ENCODE measurements around the gene GPC6.

GPC6 gene

DNA sequence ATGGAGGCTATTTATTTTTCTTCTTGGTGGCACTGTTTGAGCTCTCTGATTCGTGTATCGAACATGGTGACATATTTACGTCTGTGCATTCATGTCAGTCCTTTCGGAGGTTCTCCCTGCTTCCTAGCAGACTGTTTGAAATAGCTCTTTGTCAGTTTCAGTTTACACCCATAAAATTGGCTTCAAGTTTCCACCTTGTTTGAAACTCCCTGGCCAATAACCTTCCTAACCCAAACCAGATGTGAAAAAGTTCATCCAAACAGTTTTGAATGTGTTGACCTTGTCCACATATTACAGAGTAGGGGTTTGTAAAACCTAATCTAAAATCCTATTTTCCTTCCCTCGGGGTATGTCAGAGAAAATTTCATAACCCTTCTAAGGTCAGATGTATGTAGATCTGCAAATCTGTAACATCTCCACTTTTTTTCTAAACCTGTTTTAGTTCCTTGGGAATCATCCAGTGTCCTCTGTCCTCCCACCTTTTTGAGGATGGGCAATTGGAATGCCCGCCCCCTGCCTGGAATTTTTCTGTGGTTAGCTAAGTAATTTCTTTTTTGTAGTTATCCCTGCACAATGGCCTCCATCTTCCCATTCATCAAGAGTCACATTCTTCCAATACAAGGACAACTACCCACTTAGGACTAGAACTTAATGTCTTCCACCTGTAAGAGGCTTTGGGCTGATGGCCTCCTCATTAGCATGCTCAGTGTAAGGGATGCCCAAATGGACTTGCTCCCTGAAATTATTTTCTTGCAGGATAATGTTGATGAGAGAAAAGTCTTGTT lies 499.8 kb downstream of the GPC6 start:
- TF ChIP-seq, protein P1, sequence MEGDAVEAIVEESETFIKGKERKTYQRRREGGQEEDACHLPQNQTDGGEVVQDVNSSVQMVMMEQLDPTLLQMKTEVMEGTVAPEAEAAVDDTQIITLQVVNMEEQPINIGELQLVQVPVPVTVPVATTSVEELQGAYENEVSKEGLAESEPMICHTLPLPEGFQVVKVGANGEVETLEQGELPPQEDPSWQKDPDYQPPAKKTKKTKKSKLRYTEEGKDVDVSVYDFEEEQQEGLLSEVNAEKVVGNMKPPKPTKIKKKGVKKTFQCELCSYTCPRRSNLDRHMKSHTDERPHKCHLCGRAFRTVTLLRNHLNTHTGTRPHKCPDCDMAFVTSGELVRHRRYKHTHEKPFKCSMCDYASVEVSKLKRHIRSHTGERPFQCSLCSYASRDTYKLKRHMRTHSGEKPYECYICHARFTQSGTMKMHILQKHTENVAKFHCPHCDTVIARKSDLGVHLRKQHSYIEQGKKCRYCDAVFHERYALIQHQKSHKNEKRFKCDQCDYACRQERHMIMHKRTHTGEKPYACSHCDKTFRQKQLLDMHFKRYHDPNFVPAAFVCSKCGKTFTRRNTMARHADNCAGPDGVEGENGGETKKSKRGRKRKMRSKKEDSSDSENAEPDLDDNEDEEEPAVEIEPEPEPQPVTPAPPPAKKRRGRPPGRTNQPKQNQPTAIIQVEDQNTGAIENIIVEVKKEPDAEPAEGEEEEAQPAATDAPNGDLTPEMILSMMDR (IDR thresholded peaks at IDR 0.05), result no peak
- peak overlapping the region; percentile 98 for H3K27ac Mint-ChIP-seq
- peak overlapping the region; percentile 34 for H3K4me3 Mint-ChIP-seq
- H3K9me3 Mint-ChIP-seq, result peaks cover 4% of the 10 kb centered on the region
- no peaks in the 10 kb centered on the region for H3K27me3 Mint-ChIP-seq (ENCODE audit: low read depth, poor library complexity)
- H3K36me3 Mint-ChIP-seq (ENCODE audit: low read depth), result peaks cover 11% of the 10 kb centered on the region
- peak; percentile 41 for DNase-seq
- peaks cover 58% of the 10 kb centered on the region for H3K4me1 Mint-ChIP-seq

GRCh38 chr13:93727211-93728141 lies 500.9 kb downstream of the GPC6 start:
- peak overlapping the region; percentile 33 for H3K4me3 Mint-ChIP-seq
- peaks cover 10% of the 10 kb centered on the region for H3K36me3 Mint-ChIP-seq (ENCODE audit: low read depth)
- no peak for DNase-seq
- peak overlapping the region; percentile 91 for H3K27ac Mint-ChIP-seq
- H3K4me1 Mint-ChIP-seq, result peaks cover 58% of the 10 kb centered on the region
- peaks cover 4% of the 10 kb centered on the region for H3K9me3 Mint-ChIP-seq
- no peaks in the 10 kb centered on the region for H3K27me3 Mint-ChIP-seq (ENCODE audit: low read depth, poor library complexity)
- TF ChIP-seq, protein P1 (IDR thresholded peaks at IDR 0.05), result no peak

GRCh38 chr13:93729383-93729782 lies 502.8 kb downstream of the GPC6 start:
- H3K4me3 Mint-ChIP-seq, result no peak overlapping the region
- H3K27me3 Mint-ChIP-seq (ENCODE audit: low read depth, poor library complexity), result no peaks in the 10 kb centered on the region
- H3K27ac Mint-ChIP-seq, result no peak overlapping the region
- H3K4me1 Mint-ChIP-seq, result peaks cover 47% of the 10 kb centered on the region
- TF ChIP-seq, protein P1 (IDR thresholded peaks at IDR 0.05), result no peak
- no peaks in the 10 kb centered on the region for H3K9me3 Mint-ChIP-seq
- peaks cover 5% of the 10 kb centered on the region for H3K36me3 Mint-ChIP-seq (ENCODE audit: low read depth)
- DNase-seq, result no peak

- Mint-ChIP-seq H3K9me3 (no peaks in the 10 kb centered on the region), H3K4me3 (no peak overlapping the region), H3K36me3 (ENCODE audit: low read depth) (peaks cover 5% of the 10 kb centered on the region), H3K27ac (no peak overlapping the region), H3K4me1 (peaks cover 33% of the 10 kb centered on the region), H3K27me3 (ENCODE audit: low read depth, poor library complexity) (no peaks in the 10 kb centered on the region)
- TF ChIP-seq, protein P1 (IDR thresholded peaks at IDR 0.05), result no peak
- no peak for DNase-seq
Observed at GRCh38 chr13:93730780-93731179, 504.2 kb downstream of the GPC6 start.

GRCh38 chr13:93732186-93732585 lies 505.6 kb downstream of the GPC6 start:
- H3K27ac Mint-ChIP-seq, result no peak overlapping the region
- DNase-seq, result no peak
- H3K9me3 Mint-ChIP-seq, result no peaks in the 10 kb centered on the region
- H3K4me1 Mint-ChIP-seq, result peaks cover 19% of the 10 kb centered on the region
- no peaks in the 10 kb centered on the region for H3K27me3 Mint-ChIP-seq (ENCODE audit: low read depth, poor library complexity)
- H3K4me3 Mint-ChIP-seq, result no peak overlapping the region
- TF ChIP-seq, protein P1 (IDR thresholded peaks at IDR 0.05), result no peak
- peaks cover 5% of the 10 kb centered on the region for H3K36me3 Mint-ChIP-seq (ENCODE audit: low read depth)

All from nephron progenitor cell (in vitro differentiated cells).